GM19238 (cell line): ENCODE measurements around the gene SH3D21.

Experiments used
- DNase-seq: peaks from one replicate; pipeline ENCODE4 v3.0.0; 2011; ENCODE audit warnings: low spot score; ENCODE audit not compliant: insufficient read length

Gene SH3D21

DNA sequence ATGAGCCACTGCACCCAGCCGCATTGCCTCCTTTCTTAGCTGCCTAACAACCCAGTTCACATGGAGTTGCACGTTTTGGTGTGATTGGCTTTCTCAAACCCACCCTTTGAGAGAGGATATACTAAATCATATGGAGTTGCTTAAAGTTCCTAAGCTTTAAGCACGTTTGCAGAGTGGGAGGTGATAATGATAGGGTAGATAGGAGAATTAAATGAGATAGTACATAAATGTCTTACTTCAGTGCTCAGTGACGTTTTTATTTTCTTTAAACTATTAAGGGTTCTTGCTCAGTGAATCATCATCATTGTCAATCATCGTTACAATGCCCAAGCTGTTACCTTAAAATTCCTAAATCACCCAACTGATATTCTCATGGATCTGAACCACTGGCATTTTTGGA, 2.9 kb upstream of the SH3D21 start:
- DNase-seq: no peak

DNA sequence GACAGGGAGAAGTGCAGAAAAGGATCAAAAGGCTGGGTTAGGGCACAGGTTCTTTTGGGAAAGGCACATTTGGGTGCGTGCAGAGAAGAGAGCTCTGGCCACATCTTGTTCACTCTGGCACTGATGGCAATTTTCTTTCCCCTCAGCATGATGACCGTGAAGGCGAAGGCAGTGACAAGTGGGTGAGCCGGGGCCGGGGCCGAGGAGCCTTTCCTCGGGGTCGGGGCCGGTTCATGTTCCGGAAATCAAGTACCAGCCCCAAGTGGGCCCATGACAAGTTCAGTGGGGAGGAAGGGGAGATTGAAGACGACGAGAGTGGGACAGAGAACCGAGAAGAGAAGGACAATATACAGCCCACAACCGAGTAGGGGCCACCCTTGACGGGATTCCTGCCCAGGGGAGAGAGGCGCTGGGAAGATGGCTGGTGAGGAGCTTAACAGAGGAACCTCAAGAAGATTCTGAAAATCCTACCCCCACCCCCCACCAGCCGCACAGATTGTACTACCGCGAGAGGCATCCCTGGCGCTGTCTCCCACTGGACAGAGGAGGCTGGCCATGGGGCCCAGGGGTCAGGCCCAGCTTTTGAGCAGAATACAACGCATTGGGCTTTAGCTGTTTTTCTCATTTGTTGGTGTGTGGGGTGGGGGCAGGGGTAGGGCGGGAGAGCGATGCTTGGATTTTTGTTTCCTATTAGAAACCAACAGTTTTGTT, 2.4 kb upstream of the SH3D21 start:
- DNase-seq: no peak

DNA sequence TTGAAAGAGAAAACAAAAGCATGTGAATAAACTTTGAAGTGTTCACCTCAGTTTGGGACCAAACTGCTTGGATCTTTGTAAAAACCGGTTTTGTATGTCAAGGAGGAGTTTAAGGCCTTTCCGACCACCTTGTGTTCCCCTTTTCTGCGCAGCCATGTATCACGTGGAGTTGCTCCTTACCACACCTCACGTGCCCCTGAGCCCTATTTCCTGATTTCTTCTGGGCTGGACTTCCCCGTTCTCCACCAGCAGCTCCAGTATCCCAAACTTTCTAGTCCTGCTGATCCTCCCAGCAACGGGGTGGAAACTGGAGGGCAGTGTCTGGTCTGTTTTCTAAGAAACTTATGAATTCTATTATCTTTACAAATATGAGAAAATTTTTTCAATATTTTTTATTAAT, 1.6 kb upstream of the SH3D21 start:
- no peak for DNase-seq

DNA sequence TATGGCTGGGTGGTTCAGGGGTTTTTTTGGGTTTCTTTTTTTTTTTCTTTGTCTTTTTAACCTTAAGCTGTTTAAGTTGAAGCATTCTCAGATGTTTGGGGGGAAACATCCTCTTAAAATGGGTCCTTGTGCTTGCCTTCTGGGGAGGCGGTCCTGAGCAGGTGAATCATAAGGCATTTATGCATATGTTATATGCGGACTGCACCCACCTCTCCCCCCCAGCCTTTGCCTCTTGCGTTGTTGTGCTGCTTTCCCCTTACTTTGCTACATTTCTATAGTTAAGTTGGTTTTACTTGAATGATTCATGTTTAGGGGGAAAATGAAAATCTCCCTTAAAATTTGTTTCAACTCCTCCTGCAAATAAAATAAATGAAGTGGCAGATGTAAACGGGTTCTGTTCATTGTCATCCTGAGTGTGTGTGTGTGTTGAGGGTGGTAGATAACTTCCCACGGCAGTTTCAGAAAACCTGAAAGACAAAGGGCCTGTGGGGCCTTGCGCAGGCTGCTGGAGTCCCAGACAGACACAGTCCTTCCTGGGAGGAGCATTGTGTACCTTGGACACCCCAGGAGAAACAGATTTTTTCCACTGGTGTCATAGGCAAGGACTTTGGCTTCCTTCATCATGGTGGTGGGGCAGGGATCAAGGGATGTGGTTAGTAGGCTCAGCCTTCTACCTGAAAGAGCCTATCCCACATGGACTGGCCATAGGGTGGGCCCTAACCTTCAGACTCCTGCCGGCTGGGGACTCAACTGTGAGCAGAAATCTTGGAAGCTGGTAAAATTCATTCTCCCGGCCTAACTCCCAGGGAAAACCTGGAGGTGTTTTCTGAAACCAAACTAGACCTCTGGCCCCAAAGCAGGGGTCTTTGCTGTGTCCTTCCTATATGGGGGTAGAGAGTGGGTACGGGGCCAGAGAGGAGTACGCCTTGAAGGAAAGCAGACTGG, 926 bp upstream of the SH3D21 start:
- no peak for DNase-seq

DNA sequence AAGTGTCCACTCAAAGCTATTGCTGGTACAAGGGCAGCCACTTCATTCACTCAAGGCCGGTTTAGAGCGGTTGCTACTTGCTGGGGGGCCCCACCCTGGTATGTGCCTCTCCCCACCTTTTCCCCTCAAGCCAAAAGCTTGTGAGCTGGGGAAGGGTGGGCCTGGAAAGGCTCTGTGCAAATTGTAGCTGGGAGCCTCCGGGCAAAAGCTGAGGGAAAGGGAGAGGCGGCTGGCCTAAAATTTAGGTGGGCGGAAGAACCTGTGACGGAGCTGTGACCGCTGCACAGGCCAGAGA, 306 bp upstream of the SH3D21 start:
- DNase-seq: no peak

DNA sequence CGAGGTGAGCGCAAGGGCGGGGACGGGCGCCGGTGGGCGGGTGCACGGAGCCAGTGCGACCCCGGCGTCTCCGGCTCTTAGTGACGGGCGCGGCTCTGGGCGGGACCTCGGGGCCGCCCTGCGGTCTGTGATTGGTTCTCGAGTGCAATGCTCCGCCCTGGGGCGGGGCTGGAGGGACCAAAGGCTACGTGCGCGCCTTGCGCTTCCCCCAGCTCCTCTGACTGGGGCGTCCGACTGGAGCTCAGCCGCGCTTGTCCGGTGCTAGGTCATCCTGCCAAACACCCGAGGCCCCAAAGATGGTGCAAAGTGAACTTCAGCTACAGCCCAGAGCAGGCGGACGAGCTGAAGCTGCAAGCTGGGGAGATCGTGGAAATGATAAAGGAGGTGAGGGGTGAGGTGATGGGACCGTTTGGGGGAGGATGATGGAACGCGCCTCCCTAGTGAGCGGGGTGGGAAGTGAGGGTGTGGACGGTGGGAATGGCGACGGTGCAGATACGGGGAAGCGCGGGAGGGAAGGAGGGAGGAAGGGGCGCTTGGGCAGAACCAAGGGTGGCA, 811 bp downstream of the SH3D21 start:
- DNase-seq: peak; percentile 99

DNA sequence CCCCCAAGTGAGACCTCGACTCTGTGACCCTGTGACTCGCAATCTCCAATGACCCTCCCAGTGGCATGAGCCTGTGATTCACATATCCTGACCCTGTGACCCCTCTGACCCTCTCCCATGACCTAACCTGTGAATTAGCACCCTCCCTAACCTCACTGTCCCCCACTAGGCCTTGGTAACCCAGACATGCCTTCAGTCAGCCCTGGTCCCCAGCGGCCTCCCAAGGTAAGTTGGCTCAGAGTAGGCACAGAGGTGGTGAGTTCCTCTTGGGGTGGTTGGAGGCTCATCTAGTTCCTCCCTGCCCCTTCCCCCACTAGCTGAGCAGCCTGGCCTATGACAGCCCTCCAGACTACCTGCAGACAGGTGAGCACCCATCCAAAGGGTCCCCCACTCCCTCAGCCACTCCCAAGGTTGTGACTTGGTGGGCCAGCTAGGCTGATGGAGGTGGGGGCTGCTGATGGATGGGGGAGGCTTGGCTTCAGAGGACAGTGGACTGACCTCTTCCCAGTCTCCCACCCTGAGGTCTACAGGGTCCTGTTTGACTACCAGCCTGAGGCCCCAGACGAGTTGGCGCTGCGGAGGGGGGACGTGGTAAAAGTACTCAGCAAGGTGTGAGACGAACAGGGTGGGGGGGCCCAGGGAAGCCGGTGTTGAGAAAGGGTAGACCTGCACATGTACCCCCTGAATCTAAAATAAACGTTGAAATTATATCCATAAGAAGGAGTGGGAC, 1.6 kb downstream of the SH3D21 start:
- DNase-seq: no peak

DNA sequence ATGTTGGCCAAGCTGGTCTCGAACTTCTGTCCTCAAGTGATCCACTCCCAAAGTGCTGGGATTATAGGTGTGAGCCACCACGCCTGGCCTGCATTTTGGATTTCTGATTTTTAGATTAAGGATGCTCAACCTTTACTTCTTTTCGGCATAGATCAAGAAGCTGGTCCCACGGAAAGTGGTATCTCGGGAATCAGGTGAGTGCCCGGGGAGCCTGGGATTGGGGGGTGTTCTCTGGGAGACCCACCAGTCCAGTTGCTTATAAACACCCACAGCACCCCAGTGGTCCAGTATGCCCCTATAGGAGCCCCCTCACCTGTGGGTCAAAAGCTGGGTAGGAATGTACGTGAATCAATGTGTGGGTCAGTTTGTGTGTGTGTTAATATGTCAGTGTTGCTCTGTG, 3.2 kb downstream of the SH3D21 start:
- DNase-seq: no peak

DNA sequence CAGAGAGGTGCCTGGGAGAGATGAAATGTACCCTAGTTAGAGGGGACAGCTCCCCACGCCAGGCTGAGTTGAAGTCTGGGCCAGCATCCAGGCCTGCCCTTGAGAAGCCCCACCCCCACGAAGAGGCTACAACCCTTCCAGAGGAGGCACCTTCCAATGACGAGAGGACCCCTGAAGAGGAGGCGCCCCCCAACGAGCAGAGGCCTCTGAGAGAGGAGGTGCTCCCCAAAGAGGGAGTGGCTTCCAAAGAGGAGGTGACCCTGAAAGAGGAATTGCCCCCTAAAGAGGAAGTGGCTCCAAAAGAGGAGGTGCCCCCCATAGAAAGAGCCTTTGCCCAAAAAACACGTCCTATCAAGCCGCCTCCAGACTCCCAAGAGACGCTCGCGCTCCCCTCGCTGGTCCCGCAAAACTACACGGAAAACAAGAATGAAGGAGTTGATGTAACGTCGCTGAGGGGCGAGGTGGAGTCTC, 14.2 kb downstream of the SH3D21 start:
- no peak for DNase-seq

DNA sequence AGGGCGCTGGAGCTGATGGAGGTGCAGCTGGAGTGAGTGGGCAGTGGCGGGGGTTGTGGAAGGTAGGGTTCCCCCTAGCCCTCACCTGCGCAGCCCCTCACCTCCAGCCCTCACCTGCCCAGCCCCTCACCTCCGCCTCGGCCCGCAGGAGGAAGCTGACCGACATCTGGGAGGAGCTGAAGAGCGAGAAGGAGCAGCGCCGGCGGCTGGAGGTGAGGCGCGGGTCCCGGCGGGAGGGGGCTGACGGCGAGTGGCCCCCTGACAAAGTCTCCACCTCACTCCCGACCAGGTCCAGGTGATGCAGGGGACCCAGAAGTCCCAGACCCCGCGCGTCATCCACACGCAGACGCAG, 14.6 kb downstream of the SH3D21 start:
- no peak for DNase-seq

DNA sequence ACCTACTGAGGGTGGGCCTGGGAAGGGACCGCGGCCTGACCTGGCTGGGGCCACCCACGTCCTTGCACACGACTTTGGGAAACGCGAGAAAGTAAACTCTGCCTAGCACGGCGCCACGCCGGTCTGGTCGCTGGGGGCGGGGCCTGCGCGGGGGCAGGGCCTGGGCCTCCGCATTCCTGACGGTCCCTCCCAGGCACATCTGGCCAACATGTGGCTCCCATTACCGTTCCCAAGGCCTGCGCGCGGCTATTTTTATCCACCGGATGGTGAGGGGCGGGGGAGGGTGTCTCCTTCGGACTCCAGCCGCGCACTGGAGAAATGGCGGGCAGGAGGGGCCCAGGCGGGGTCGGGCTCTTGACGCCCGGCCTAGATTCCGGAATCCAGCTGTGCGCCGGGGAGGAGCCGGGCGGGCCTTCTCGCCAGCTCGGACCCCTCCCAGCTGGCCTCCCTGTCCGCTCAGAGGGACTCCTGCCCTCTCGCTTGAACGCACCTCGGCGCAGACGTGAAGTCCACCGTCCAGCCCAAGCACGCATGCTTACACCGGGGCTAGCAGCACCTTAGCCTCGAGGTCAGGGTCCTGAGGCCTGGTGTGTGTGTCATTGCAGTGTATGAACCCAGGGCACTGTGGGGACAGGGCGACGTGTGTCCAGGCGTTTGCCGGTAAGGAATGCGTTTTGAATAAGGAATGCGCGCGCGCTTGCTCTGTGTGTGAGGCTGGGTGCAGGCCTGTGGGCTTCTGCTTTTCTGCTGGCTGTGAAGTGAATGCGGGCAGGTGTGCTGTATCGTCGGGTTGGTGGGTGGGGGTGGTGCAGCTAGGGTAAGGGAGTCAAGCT, 15.2 kb downstream of the SH3D21 start:
- peak; percentile 27 for DNase-seq

DNA sequence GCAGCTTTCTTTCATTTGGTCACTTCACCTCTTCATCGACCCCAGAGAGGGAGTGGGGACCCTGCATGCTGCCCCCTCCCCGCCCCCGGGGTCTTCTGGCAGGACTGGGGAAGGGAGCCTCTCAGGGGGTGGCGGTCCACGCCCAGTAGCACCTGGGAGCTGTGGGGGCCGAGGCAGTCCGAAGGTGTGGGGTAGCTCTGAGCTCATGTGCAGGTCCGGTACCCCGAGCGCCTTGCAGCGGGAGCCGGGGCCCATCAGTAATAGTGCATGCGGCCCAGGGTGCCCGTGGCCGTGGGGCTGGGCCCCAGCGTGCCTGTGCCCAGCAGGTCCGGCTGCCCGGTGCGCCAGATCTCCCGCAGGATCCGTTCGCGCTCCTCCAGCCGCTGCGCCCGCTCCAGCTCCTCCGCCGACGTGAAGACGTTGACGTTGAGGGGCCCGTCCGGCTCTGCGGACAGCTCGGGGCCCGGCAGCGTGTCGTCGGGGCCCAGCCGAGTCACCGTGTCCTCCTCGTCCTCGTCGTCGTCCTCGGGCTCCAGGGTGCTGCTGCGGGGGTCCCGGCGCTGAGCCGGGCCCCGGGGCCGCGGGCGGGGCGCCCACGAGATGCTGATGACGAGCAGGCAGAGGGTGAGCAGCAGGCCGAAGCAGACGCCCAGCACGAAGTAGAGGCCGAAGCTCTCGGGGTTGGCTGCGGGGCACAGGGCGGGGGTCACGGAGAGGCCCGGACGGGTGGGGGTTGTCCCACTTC, 16.0 kb downstream of the SH3D21 start:
- DNase-seq: no peak

DNA sequence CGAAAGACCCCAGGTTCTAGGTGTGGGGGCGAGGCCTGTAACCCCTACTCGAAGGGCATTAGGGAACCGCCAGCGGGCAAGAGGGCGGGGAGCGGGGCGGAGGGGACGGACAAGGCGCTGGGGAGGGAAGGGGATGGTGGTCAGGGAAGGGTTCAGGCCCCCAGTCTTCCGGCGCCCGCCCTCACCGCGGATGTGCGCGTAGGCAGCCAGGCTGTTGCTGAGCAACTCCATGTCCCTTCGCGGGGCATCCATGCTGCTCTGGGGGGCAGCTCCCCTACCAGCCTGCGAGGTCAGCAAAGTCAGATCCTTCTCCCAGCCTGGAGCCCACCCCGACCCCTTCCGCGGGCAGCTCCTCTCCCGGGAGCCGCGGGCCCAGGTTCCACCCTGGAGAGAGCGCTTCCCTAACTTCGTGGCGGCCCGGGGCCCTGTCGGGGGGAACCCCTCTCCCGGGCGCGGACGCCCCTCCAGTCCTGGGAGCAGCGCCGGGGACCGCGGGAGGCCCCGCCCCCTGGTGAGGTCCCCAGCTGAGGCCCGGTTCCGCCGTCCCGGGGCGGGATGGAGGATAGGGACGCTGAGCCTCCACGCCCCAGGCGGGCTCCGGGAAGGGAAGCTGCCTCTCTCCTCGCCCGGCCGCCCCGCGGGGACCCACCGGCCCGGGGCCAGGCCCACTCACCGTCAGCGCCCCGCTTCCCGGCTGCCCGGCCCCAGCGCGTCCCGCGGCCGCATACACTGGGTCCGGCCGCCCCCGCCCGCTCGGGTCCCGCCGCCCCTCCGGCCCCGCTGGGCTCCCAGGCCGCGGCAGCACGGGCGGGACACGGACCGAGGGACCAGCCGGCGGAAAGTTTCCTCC, 16.8 kb downstream of the SH3D21 start:
- peak; percentile 56 for DNase-seq

DNA sequence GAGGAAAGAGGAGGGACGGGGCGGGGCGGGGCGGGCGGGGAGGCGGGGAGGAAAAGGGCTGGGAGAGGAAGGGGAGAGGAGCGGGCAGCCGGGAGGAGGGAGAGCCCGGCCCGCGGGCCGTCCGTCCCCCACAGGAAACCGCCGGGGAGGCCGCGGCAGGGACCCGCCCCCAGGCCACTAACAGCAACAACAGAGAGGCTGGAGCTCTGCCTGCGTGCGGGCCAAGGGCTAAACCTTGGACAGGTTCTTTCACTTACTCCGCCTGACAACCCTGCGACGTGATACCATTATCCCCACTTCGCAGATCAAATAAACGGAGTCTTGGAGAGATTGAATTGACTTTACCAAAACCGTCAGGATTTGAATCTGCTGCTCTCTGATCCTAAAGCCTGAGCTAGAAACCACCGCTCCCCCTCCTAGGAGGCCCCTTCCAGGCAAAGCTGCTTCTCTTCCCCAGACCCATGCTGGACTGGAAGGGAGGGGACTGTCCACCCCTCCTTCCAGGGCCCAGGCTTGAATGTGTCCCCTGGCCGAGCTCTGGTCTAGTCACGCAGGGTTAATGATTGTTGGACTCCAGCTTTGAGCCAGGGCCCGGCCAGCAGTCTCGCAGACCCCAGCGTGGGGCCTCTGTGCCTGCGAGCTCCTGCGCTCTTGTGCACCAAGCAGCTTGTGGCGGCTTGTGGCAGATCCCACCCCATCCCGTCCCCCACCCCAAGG, 17.6 kb downstream of the SH3D21 start, which contains the start of gene EVA1B:
Gene EVA1B, minus strand, starts transcription at position 10 of the 717 bp plus-strand sequence. CDS start 608 bp downstream, outside the sequence.
- peak; percentile 60 for DNase-seq

DNA sequence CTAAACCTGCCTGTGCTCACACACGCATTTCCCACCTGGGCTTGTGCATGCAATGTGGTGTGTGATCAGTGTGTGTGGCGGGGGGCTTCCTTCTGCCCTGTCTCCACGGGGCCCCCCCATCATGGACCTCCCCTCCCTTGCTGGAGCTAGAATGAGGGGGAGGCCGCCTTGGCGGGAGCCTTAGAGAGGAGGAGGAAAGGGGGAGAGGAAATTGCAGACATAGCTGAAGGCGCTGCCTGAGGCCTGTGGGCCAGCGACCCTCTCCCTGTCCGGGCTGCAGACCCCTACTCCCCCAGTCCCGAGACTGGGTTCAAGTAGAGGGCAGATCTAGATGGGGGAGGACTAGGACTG, 18.2 kb downstream of the SH3D21 start:
- DNase-seq: no peak

DNA sequence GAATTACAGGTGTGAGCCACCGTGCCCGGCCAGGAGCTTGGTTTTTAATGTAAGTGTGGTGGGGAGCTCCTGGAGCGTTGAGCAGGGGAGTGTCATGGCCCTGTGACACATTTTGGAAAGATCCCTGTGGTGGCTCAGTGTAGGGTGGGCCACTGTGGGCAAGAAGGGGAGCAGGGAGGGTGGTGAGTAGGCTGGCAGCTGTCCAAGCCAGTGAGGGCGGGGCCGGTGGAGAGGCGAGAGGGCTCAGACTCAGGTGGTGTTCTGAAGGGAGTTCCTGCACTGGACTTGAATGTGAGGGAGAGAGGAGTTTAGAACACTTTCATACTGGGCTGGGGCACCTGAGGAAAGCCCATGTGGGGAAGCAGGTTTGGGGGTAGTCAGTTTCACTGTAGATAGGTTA, 20.3 kb downstream of the SH3D21 start:
- DNase-seq: no peak

DNA sequence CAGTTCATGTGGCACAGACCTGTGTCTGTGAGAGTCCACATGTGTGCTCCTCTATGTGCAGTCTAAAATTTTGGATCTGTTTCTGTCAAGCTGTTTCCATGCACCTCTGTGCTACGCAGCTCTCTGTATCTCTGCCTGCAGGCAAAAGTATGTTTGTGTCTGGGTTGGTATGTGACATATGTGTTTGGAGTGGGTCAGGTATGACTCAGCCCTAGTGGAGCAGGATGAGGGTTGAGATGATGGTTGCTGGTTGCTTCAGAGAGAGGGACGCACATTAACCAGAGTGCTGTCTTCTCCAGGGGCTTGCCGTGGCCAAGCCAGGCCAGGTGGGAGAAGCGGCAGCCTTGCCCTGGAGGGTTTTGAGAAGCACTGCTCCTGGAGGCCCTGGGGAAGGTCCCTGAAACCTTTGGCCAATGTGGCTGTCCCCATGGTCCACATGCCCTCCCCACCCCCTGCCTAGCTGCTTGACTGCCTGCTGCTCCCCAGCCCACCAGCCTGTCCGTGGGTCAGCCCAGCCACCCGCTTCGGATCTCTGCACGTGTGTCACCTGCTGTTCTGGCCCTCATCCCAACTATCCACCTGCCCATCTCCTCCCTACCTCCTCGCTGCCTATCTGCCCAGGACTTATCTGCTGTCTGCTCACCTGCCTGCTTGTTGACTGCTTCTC, 21.4 kb downstream of the SH3D21 start:
- DNase-seq: no peak

DNA sequence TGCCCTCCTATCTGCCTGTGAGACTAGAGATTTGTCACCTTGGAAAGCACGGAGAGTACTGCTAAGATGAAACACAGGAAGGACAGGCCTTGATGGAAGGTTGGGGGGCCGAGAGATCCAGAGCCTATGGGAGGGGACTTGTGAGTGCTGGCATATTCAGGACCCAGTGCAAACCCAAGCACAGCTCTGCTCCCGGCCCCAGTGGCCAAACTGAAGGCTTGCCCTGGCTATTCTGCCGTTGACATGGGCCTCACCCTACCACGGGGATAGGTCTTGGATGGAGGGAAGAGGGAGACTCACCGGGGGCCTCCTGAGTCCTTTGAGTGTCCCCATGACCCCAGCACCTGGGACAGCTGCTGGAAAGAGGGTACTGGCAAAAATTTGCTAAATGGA, 21.9 kb downstream of the SH3D21 start:
- DNase-seq: no peak
